DMS114 treated with DMSO at 0.1 percent for 48 hours (cell line): ENCODE data around the gene TBX4.
"Not testable (repeated sequence)": the region's sequence is repeated elsewhere in the genome, so short reads cannot be mapped to it uniquely, and the experiment has no call there.

Experiments
- DNase-seq: peaks from one replicate; lab custom pipeline; 2025; ENCODE audit not compliant: unreplicated experiment; lab: John Stamatoyannopoulos, UW

Gene TBX4

GRCh38 chr17:61480414-61480807, 28.2 kb downstream of the TBX4 start:
- no peak for DNase-seq

GRCh38 chr17:61481421-61481820, 29.2 kb downstream of the TBX4 start:
- no peak for DNase-seq

- no peak for DNase-seq
Observed at GRCh38 chr17:61482467-61482866, 30.2 kb downstream of the TBX4 start.

GRCh38 chr17:61483778-61484116, 31.5 kb downstream of the TBX4 start:
- DNase-seq = no peak

GRCh38 chr17:61484174-61484573, 32.0 kb downstream of the TBX4 start:
- DNase-seq = no peak

- DNase-seq = no peak
Observed at GRCh38 chr17:61485067-61485775, 33.0 kb downstream of the TBX4 start.

GRCh38 chr17:61486135-61487120, 34.2 kb downstream of the TBX4 start:
- DNase-seq = no peak

GRCh38 chr17:61487161-61487988, 35.2 kb downstream of the TBX4 start:
- DNase-seq = no peak

GRCh38 chr17:61487989-61488595, 35.9 kb downstream of the TBX4 start:
- DNase-seq = no peak

GRCh38 chr17:61488878-61489718, 36.9 kb downstream of the TBX4 start:
- DNase-seq = no peak

- DNase-seq = no peak
Observed at GRCh38 chr17:61489719-61490490, 37.7 kb downstream of the TBX4 start.

- no peak for DNase-seq
Observed at GRCh38 chr17:61490540-61490975, 38.3 kb downstream of the TBX4 start.

GRCh38 chr17:61491981-61492380, 39.8 kb downstream of the TBX4 start:
- no peak for DNase-seq

GRCh38 chr17:61492759-61493526, 40.7 kb downstream of the TBX4 start:
- no peak for DNase-seq

- not testable (repeated sequence) for DNase-seq
Observed at GRCh38 chr17:61493830-61494324, 41.7 kb downstream of the TBX4 start.

- DNase-seq = no peak
Observed at GRCh38 chr17:61494325-61495160, 42.3 kb downstream of the TBX4 start.

GRCh38 chr17:61495161-61495857, 43.1 kb downstream of the TBX4 start:
- DNase-seq = no peak
